SJSA1 (cell line): ENCODE results near the gene GJD4. TPM values are rescaled to one million over a fixed set of nuclear protein-coding genes. Genes with fewer than 3 reads are reported as not detected.

Experiments used
- DNase-seq, 2 experiments: peaks; one replicate each; pipeline ENCODE4 v3.0.0-alpha.2; 2015 to 2020; ENCODE audit warnings: low spot score in 2 of 2, low read depth in 1 of 2
- H3K27ac ChIP-seq: fragments of 250-450 bp; sonication (Bioruptor Pico); 2 replicates; pipeline ENCODE4 v1.5.1; 2020; ENCODE audit warnings: mild to moderate bottlenecking, moderate library complexity
- H3K27me3 ChIP-seq: fragments of 250-450 bp; sonication (Bioruptor Pico); replicated peaks from 2 replicates; pipeline ENCODE4 v1.5.1; 2020; ENCODE audit warnings: mild to moderate bottlenecking, moderate library complexity
- H3K36me3 ChIP-seq: fragments of 250-450 bp; sonication (Bioruptor Pico); 2 replicates; pipeline ENCODE4 v1.5.1; 2020; ENCODE audit warnings: mild to moderate bottlenecking
- H3K4me1 ChIP-seq: fragments of 250-450 bp; sonication (Bioruptor Pico); replicated peaks from 2 replicates; pipeline ENCODE4 v1.6.1; 2021; ENCODE audit warnings: mild to moderate bottlenecking
- H3K4me3 ChIP-seq: fragments of 250-450 bp; sonication (Bioruptor Pico); 2 replicates; pipeline ENCODE4 v1.5.1; 2020; ENCODE audit warnings: mild to moderate bottlenecking
- H3K9me3 ChIP-seq: fragments of 250-450 bp; sonication (Bioruptor Pico); replicated peaks from 2 replicates; pipeline ENCODE4 v1.5.1; 2020; ENCODE audit warnings: mild to moderate bottlenecking
- total RNA-seq: library from RNA; depleted of rRNA; stranded (reverse); fragments of >200 nt; shearing (Covaris generic); gene quantifications from 2 replicates; pipeline ENCODE4 v1.2.3, GENCODE V29; 2014

Gene GJD4
- total RNA-seq, 1 experiment from 2014 or later: 0.13 TPM

DNA sequence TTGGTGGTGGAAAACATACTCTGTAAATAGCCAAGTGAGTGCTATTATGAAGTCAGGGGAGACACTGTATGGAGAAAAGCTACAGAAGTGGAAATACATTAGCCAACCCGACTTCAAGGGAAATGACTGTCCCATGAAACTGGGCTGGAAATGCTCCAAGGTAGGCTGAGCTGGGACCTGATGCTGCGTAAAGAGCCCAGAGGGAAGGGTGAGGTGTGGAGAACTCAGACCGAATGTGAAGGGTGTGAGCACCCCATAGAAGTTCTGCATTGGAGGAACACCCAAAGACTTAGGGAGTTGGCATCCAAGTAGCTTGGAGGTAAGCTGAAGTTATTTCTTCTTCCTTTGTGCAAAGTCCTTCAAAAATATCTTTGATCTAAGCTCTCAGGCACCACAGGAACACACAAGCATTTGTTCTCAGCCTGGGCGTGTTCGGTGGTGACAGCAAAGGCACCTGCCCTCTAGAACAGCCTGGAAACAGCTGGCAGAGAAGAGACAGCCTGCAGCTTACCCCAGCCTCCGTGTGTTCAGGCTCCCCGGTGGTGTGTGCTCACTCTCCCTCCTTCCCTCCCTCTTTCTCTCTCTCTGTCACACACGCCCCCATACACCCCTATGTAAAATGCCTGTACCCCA lies 19.1 kb upstream of the GJD4 start:
- no peaks in the 10 kb centered on the region for H3K4me1 ChIP-seq
- DNase-seq: no peak

DNA sequence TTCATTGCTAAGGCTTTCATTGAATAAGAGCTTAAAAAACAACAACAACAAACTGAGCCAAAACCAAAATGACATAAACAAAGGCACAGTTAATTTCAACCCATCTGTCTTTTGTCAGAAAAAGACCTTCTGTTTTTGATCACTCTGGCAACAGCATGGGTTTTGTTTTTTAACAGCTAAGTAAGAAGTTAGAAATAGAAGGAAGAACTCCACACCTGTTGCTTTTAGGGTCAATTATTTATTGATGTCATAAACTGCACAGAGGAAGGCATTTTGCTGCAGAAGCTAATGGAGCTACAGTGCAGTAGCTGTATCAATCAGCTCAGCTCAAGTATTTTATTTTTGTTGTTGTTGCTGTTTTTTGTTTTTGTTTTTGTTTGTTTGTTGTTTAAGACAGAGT lies 16.3 kb upstream of the GJD4 start:
- no peak for DNase-seq
- Histone ChIP-seq H3K4me3 (no peak overlapping the region), H3K27ac (no peak overlapping the region), H3K27me3 (no peaks in the 10 kb centered on the region), H3K9me3 (peaks cover 6% of the 10 kb centered on the region; the same call in 1 of the 2 replicates), H3K4me1 (no peaks in the 10 kb centered on the region), H3K36me3 (no peaks in the 10 kb centered on the region)

More for the DNA sequence above, 19.1 kb upstream of the GJD4 start:
- Histone ChIP-seq H3K36me3 (no peaks in the 10 kb centered on the region), H3K4me3 (no peak overlapping the region), H3K9me3 (peaks cover 6% of the 10 kb centered on the region; the same call in 1 of the 2 replicates), H3K27ac (no peak overlapping the region), H3K27me3 (no peaks in the 10 kb centered on the region)

DNA sequence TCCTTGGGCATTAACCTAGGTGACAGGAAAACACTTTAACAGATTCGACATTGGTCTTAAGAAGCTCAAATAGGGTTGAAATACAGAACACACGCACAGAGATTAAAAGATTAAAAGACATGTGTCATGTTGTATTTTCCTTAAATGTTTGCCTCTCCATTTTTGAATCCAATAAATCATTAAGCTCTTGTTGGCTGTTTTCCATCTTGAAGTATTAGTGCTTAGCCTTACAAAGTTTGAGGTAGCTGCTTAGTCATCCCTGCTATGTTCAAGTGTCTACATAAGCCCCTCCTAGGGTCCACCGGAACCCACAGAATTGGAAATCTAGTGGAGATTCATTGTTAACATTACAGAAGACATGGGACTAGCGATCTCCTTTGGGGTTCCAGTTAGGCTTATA lies 12.7 kb upstream of the GJD4 start:
- no peaks in the 10 kb centered on the region for H3K27me3 ChIP-seq
- no peaks in the 10 kb centered on the region for H3K36me3 ChIP-seq
- no peak overlapping the region for H3K27ac ChIP-seq
- H3K9me3 ChIP-seq: peaks cover 6% of the 10 kb centered on the region; the same call in 1 of the 2 replicates
- no peaks in the 10 kb centered on the region for H3K4me1 ChIP-seq
- no peak overlapping the region for H3K4me3 ChIP-seq
- no peak for DNase-seq

DNA sequence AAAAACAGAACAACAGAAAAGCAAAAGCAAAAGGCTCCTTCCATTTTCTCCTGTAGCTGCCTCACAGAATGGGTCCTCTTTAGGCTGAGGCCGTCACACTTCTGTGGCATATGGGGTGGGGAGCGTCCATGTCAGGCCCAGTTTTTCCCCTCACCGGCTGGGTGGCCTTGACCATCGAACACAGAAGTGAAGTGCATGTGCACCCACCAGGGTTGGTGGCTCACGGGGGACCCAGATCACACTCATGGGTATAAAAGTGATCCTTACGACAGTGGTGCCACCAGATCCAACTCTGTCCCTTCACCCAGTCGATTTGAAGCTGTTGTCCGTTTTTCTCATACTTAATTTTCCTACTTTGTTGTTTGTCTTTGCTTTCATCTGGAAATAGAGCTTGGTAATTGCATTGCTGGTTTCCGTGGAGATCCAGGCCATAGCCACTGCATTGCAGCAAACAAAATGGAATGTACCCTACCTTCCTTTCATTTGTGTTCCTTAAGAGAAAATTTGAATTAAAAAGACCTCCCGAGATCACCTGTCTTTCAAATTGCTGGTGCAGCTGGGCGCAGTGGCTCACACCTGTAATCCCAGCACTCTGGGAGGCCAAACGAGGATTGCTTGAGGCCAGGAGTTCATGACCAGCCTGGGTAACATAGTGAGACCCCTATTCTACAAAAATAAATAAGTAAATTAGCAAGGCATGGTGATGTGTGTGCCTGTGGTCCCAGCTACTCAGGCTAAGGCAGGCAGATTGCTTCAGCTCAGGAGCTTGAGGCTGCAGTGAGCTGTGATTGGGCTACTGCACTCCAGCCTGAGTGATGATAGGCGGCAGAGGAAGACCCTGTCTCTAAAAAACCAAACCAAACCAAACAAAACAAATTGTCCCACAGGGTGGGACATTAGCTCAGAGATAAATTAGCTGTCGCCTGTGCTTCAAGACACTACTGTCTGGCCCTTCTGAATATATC lies 10.7 kb upstream of the GJD4 start:
- H3K4me3 ChIP-seq: no peak overlapping the region
- peaks cover 6% of the 10 kb centered on the region; the same call in 1 of the 2 replicates for H3K9me3 ChIP-seq
- no peak for DNase-seq
- no peaks in the 10 kb centered on the region for H3K27me3 ChIP-seq
- H3K36me3 ChIP-seq: no peaks in the 10 kb centered on the region
- no peak overlapping the region for H3K27ac ChIP-seq
- no peaks in the 10 kb centered on the region for H3K4me1 ChIP-seq

DNA sequence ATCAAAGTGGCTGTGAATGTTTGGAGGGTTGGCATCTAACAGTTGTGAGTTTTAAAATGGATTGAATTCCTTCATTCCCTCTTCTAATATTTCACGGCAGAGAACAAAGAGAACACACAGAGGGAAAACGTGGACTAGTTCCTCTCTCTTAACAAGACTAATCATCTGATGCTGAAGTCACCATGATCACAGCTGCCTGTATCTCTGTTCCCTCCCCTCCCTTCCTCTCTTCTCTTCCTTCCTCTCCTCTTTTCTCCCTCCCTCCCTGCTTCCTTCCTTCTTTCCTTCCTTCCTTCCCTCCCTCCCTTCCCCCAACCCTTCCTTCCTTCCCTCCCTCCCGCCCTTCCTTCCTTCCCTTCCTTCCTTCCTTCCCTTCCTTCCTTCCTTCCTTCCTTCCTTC lies 10.0 kb upstream of the GJD4 start:
- Histone ChIP-seq H3K27me3 (no peaks in the 10 kb centered on the region), H3K9me3 (peaks cover 6% of the 10 kb centered on the region; the same call in 1 of the 2 replicates), H3K4me1 (no peaks in the 10 kb centered on the region), H3K27ac (no peak overlapping the region), H3K36me3 (no peaks in the 10 kb centered on the region), H3K4me3 (no peak overlapping the region)
- DNase-seq: no peak

DNA sequence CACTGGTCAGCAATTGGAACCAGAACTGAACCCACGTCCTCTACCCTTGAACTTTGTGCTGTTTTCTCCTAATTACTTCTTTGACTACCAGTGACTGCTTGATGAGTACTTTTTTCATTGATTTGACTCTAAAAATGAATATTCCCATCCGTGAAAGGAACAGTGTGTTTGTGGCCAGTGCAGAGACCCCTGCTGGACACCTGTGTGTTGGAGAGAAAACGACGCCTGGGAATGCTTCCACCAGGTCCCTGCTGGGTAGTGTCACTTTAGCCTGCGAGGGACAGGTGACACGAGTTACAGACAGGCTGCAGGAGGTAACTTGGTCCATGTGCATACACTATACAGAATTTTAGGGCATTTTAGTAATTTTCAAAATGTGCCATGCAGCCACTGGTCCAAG lies 6.8 kb upstream of the GJD4 start:
- H3K9me3 ChIP-seq: no peaks in the 10 kb centered on the region
- no peaks in the 10 kb centered on the region for H3K4me1 ChIP-seq
- no peak overlapping the region for H3K27ac ChIP-seq
- H3K36me3 ChIP-seq: no peaks in the 10 kb centered on the region
- H3K4me3 ChIP-seq: no peak overlapping the region
- DNase-seq: no peak
- no peaks in the 10 kb centered on the region for H3K27me3 ChIP-seq

DNA sequence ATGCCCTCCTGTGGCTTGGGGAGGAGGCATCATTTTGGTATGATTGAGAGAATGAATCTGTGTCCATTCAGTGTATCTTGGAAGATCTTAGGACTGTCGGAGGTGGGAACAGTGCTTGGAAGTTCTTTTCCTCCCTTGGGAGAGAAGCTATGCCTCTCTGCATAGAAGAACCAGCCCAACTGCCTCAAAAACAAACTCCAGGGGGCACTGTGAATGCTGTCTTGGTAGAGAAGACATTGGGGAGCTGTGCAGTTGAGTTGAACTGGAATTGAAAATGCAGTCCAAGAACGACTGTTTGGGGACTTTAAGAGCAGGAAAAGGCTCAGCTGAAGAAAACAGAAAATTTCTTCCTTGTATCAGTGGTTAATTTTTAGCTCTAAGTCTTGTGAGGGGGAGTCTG lies 4.9 kb upstream of the GJD4 start:
- H3K9me3 ChIP-seq: no peaks in the 10 kb centered on the region
- DNase-seq: no peak
- no peaks in the 10 kb centered on the region for H3K4me1 ChIP-seq
- no peaks in the 10 kb centered on the region for H3K36me3 ChIP-seq
- no peak overlapping the region for H3K27ac ChIP-seq
- no peaks in the 10 kb centered on the region for H3K27me3 ChIP-seq
- no peak overlapping the region for H3K4me3 ChIP-seq

DNA sequence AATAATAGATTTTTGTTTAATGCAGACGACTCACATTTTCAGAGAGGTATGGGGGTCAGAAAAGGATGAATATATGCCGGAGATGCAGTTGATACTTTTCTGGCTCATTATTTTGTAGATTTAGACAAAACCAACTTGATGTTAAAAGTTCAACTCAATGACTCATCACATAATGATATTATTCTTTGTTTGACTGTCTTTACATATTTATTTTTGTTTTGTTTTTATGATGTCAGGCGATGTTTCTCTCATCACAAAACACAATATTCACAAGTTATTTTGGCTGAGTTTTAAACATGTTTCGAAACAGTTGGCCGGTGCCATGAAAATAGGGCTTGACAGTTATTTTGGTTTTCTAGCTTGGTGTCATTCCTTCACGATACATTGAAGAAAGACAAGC lies 1.3 kb downstream of the GJD4 start:
- Histone ChIP-seq H3K9me3 (no peaks in the 10 kb centered on the region), H3K27ac (no peak overlapping the region), H3K36me3 (no peaks in the 10 kb centered on the region), H3K27me3 (no peaks in the 10 kb centered on the region), H3K4me1 (peaks cover 6% of the 10 kb centered on the region; the same call in 1 of the 2 replicates), H3K4me3 (no peak overlapping the region)
- DNase-seq: peak in 1 of 2 experiments; percentile 10

DNA sequence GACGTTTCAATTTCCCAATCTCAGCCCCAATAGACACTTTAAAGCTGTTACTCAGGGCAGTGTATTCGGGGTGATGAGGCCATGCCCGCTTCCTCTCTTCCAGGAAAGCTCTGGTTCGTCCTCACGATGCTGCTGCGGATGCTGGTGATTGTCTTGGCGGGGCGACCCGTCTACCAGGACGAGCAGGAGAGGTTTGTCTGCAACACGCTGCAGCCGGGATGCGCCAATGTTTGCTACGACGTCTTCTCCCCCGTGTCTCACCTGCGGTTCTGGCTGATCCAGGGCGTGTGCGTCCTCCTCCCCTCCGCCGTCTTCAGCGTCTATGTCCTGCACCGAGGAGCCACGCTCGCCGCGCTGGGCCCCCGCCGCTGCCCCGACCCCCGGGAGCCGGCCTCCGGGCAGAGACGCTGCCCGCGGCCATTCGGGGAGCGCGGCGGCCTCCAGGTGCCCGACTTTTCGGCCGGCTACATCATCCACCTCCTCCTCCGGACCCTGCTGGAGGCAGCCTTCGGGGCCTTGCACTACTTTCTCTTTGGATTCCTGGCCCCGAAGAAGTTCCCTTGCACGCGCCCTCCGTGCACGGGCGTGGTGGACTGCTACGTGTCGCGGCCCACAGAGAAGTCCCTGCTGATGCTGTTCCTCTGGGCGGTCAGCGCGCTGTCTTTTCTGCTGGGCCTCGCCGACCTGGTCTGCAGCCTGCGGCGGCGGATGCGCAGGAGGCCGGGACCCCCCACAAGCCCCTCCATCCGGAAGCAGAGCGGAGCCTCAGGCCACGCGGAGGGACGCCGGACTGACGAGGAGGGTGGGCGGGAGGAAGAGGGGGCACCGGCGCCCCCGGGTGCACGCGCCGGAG lies 2.6 kb downstream of the GJD4 start:
- Histone ChIP-seq H3K4me3 (no peak overlapping the region), H3K9me3 (no peaks in the 10 kb centered on the region), H3K36me3 (no peaks in the 10 kb centered on the region), H3K27ac (no peak overlapping the region), H3K27me3 (no peaks in the 10 kb centered on the region), H3K4me1 (peaks cover 6% of the 10 kb centered on the region; the same call in 1 of the 2 replicates)
- no peak for DNase-seq

DNA sequence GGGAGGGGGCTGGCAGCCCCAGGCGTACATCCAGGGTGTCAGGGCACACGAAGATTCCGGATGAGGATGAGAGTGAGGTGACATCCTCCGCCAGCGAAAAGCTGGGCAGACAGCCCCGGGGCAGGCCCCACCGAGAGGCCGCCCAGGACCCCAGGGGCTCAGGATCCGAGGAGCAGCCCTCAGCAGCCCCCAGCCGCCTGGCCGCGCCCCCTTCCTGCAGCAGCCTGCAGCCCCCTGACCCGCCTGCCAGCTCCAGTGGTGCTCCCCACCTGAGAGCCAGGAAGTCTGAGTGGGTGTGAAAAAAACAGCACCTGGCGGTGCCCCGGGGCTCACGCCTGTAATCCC lies 3.2 kb downstream of the GJD4 start:
- no peak for DNase-seq
- Histone ChIP-seq H3K4me1 (peaks cover 6% of the 10 kb centered on the region; the same call in 1 of the 2 replicates), H3K27ac (no peak overlapping the region), H3K4me3 (no peak overlapping the region), H3K36me3 (no peaks in the 10 kb centered on the region), H3K27me3 (no peaks in the 10 kb centered on the region), H3K9me3 (no peaks in the 10 kb centered on the region)

DNA sequence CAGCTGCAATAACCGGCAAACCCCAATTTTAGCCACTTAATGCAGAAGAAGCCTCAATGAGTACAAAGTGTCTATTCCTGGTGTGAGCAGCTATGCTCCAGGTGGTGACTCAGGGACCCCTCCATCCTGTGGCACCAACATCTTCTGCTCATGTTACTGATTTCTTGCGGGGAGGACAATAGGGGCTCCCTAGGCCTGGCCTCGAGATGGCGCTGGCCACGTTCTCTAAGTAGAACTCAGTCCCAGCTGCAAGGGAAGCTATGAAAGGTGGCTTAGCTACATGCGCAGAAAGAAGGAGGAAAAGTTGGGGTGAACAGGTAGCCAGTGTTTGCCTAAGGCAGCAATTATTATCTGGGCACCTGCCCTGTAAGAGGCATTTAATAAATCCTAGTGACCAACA lies 6.6 kb downstream of the GJD4 start:
- no peaks in the 10 kb centered on the region for H3K9me3 ChIP-seq
- H3K36me3 ChIP-seq: no peaks in the 10 kb centered on the region

DNA sequence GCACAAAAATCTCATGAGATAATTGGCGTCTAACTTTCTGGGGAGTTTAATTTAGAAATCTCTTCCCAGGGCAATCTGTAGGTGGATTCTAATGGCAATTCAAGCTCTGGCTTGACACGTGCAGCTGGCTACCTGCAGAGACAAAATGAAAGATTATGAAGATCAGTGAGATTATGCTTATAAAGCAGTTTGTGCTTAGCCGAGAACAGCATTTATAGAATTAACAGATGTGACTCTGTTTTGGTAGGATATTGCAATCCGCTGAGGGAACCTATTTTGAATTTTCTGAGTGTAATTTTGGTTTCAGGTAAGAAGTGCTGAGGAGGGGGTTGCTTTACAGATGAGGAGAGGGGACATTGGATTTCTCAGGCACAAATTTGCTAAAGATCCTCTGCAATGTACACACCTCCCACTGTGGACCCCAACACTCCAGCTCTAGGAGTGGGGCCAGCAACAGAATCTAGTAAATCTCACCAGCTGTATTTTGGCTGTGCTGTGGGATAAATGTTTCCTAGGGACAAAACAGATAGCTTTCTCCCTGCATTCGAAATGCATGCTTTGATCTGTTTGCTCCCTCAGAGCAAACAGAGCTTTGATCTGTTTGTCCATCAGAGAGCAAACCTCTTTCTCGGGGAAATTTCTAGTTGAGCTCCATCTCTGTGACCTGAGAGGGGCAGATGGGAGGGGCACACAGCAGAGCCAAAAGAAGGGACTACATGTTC lies 7.4 kb downstream of the GJD4 start:
- H3K27ac ChIP-seq: no peak overlapping the region
- no peak overlapping the region for H3K4me3 ChIP-seq
- H3K4me1 ChIP-seq: no peaks in the 10 kb centered on the region
- no peaks in the 10 kb centered on the region for H3K9me3 ChIP-seq
- no peaks in the 10 kb centered on the region for H3K36me3 ChIP-seq
- no peaks in the 10 kb centered on the region; the same call in 1 of the 2 replicates for H3K27me3 ChIP-seq
- DNase-seq: no peak

More for the DNA sequence above, 6.6 kb downstream of the GJD4 start:
- no peaks in the 10 kb centered on the region for H3K4me1 ChIP-seq
- H3K27ac ChIP-seq: no peak overlapping the region
- H3K4me3 ChIP-seq: no peak overlapping the region
- no peak for DNase-seq
- no peaks in the 10 kb centered on the region; the same call in 1 of the 2 replicates for H3K27me3 ChIP-seq

DNA sequence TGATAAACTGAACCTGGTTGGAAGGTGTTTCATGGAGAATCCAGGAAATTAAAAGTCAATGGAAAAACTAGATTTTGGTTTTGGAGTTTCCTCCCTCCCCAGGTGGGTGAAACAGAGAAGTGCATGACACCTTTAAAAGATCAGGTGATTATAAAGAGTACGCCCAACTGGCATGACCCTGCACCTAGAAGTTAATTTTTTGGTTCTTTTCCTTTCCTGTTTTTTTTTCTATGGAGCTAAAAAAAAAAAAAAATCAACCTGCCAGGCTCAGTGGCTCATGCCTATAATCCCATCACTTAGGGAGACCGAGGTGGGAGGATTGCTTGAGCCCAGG lies 7.9 kb downstream of the GJD4 start:
- no peaks in the 10 kb centered on the region for H3K4me1 ChIP-seq
- DNase-seq: no peak
- no peaks in the 10 kb centered on the region for H3K36me3 ChIP-seq
- H3K27me3 ChIP-seq: no peaks in the 10 kb centered on the region; the same call in 1 of the 2 replicates
- H3K4me3 ChIP-seq: no peak overlapping the region
- no peak overlapping the region for H3K27ac ChIP-seq
- no peaks in the 10 kb centered on the region for H3K9me3 ChIP-seq
